Stimulated activated CD8-positive, alpha-beta memory T cell treated with anti-CD3 and anti-CD28 coated beads, Interleukin-4, amount 100 ng/mL, for 48 hours (primary cell): ENCODE results near the gene ANGPTL2.

ENCODE experiments used
- DNase-seq: peaks from one replicate; pipeline ENCODE4 v3.0.0-alpha.2; 2020

ANGPTL2 gene

DNA sequence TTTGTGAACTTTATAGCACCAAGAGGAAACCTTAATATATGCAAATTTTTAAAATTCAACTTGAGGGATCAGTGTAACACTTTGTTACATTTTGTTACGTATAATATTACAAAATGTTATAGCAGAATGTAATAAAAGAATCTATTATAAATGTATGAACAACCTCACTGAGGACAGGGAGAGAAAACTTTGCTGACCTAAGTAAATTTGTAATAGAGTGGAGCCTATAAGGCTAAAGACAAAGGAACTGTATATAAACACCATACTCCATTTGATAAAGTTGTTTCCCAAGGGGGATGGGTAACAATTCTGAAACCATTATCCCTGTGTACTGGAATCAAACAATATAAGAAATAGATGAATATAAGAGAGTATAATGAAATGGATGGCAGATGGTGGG, 77.3 kb downstream of the ANGPTL2 start:
- DNase-seq = no peak

GRCh38 chr9:127039492-127039891, 82.9 kb downstream of the ANGPTL2 start:
- DNase-seq = no peak

DNA sequence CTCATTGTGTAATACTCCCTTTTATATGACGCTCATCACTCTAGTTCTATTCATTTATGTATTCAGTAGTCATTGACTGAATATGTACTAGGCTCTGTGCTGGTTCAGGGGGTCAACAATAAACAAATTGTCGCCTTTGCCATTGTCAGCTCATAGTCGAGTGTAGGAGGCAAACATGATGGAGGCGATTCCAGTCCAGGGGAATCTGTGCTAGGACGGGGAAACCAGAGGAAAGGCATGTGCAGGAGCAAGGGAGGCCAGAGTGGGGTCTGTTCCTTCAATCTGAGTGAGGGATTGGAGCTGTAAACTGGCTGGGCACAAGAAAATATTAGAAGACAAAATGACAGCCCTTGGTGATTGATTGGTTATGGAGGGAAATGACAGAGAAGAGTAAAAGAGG, 83.9 kb downstream of the ANGPTL2 start:
- no peak for DNase-seq
